ENCODE data around the gene LGALS7B. TPM values are rescaled to one million over a fixed set of nuclear protein-coding genes. Genes with fewer than 3 reads are reported as not detected.

LGALS7B gene
- total RNA-seq, 3 donors from 2014 or later (not counting 1 experiment from before 2014, with no cell fraction given): not detected

- no peaks in the 10 kb centered on the region for H3K27me3 ChIP-seq (ENCODE audit: control insufficient read depth, insufficient read depth, low read length)
- H3K27ac ChIP-seq (ENCODE audit: low read length): no peak overlapping the region
- H3K9me3 ChIP-seq (ENCODE audit: control insufficient read depth, insufficient read depth, low read length): no peaks in the 10 kb centered on the region
- H3K4me3 Mint-ChIP-seq: peak overlapping the region; percentile 9
- H3K36me3 ChIP-seq (ENCODE audit: control insufficient read depth, insufficient read depth, low read length): peaks cover 34% of the 10 kb centered on the region
- 94% methylated on average over 6 of the region's 7 CpGs for WGBS (ENCODE audit: insufficient coverage)
- H3K4me1 ChIP-seq (ENCODE audit: control insufficient read depth, insufficient read depth, low read length): peaks cover 16% of the 10 kb centered on the region
- H3K27ac Mint-ChIP-seq: peak overlapping the region in 1 of 2 donors; percentile 73
- intact Hi-C loops (cut with micrococcal nuclease): loop anchor here (5.0 kb wide), 1 partner anchor 64 kb away; the partner anchor contains the start of genes NFKBIB and SIRT2
- H3K4me1 Mint-ChIP-seq: peaks cover 14 to 17% of the 10 kb centered on the region in 2 donors
- no peak for TF ChIP-seq CTCF (IDR thresholded peaks at IDR 0.05)
- no peaks in the 10 kb centered on the region for H3K27me3 Mint-ChIP-seq (ENCODE audit: low read depth in 2 of 2)
- no peak overlapping the region for H3K4me3 ChIP-seq (ENCODE audit: low read length)
- H3K36me3 Mint-ChIP-seq: no peaks in the 10 kb centered on the region
- no peaks in the 10 kb centered on the region for H3K9me3 Mint-ChIP-seq
- ATAC-seq (no peak), DNase-seq (no peak)
Observed at GRCh38 chr19:38833092-38833425, 44.1 kb downstream of the LGALS7B start.

- H3K4me3 ChIP-seq (ENCODE audit: low read length): no peak overlapping the region
- no peaks in the 10 kb centered on the region for H3K9me3 ChIP-seq (ENCODE audit: control insufficient read depth, insufficient read depth, low read length)
- Mint-ChIP-seq H3K9me3 (no peaks in the 10 kb centered on the region), H3K4me3 (no peak overlapping the region), H3K4me1 (peaks cover 14 to 22% of the 10 kb centered on the region in 2 donors), H3K27me3 (ENCODE audit: low read depth in 2 of 2) (no peaks in the 10 kb centered on the region), H3K36me3 (no peaks in the 10 kb centered on the region), H3K27ac (no peak overlapping the region)
- WGBS (ENCODE audit: insufficient coverage): 100% methylated on average over 3 of the region's 4 CpGs
- H3K36me3 ChIP-seq (ENCODE audit: control insufficient read depth, insufficient read depth, low read length): peaks cover 42% of the 10 kb centered on the region
- intact Hi-C loops (cut with micrococcal nuclease): loop anchor here (5.0 kb wide), 1 partner anchor 63 kb away; the partner anchor contains the start of genes NFKBIB and SIRT2
- ATAC-seq (no peak), DNase-seq (no peak)
- H3K27ac ChIP-seq (ENCODE audit: low read length): no peak overlapping the region
- H3K27me3 ChIP-seq (ENCODE audit: control insufficient read depth, insufficient read depth, low read length): no peaks in the 10 kb centered on the region
- TF ChIP-seq CTCF (IDR thresholded peaks at IDR 0.05): no peak
- H3K4me1 ChIP-seq (ENCODE audit: control insufficient read depth, insufficient read depth, low read length): peaks cover 16% of the 10 kb centered on the region
Observed at GRCh38 chr19:38834104-38834490, 45.1 kb downstream of the LGALS7B start.

- Mint-ChIP-seq H3K4me3 (no peak overlapping the region), H3K36me3 (no peaks in the 10 kb centered on the region), H3K9me3 (no peaks in the 10 kb centered on the region), H3K27me3 (ENCODE audit: low read depth in 2 of 2) (no peaks in the 10 kb centered on the region), H3K4me1 (peaks cover 14 to 22% of the 10 kb centered on the region in 2 donors), H3K27ac (no peak overlapping the region)
- H3K27me3 ChIP-seq (ENCODE audit: control insufficient read depth, insufficient read depth, low read length): no peaks in the 10 kb centered on the region
- intact Hi-C loops (cut with micrococcal nuclease): loop anchor here (5.0 kb wide), 1 partner anchor 63 kb away; the partner anchor contains the start of genes NFKBIB and SIRT2
- H3K4me1 ChIP-seq (ENCODE audit: control insufficient read depth, insufficient read depth, low read length): peaks cover 16% of the 10 kb centered on the region
- H3K4me3 ChIP-seq (ENCODE audit: low read length): no peak overlapping the region
- TF ChIP-seq CTCF (IDR thresholded peaks at IDR 0.05): no peak
- ATAC-seq: no peak
- WGBS (ENCODE audit: insufficient coverage): 96% methylated on average over 6 of the region's 6 CpGs
- peak in 1 of 2 donors; percentile 5 for DNase-seq
- H3K36me3 ChIP-seq (ENCODE audit: control insufficient read depth, insufficient read depth, low read length): peaks cover 45% of the 10 kb centered on the region
- H3K9me3 ChIP-seq (ENCODE audit: control insufficient read depth, insufficient read depth, low read length): no peaks in the 10 kb centered on the region
- H3K27ac ChIP-seq (ENCODE audit: low read length): no peak overlapping the region
Observed at GRCh38 chr19:38834590-38834989, 45.6 kb downstream of the LGALS7B start.

All from natural killer cell (primary cell).